Posterior cingulate gyrus (tissue), 11 donors: ENCODE data around the gene PNMT.

Experiments used
- DNase-seq, 10 donors: peaks; one replicate each; pipeline versions ENCODE4 v3.0.0 to v3.0.0-alpha.2; 2020 to 2021; ENCODE audit warnings: mixed read lengths in 3 of 10
- intact Hi-C: fragments of 100-400 bp; cut with DNase I; formaldehyde crosslinking; loops from one replicate; pipeline ENCODE4 v1.15.1; 2023

PNMT gene

DNA sequence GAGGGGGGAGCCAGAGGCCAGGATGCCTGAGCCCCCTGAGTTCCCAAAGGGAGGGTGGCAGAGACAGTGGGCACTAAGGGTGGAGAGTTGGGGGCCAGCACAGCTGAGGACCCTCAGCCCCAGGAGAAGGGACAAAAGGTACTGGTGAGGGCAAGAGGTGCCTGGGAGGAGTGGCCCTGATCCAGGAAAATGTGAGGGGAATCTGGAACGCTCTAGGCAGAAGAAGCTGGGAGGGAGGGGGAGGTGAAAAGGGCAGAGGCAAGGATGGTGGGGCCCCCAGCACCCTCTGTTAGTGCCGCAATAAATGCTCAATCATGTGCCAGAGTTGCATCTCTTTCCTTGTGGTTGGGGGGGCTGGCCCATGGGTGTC is 2.0 kb upstream of the PNMT start:
- DNase-seq, result no peak
- intact Hi-C loops, result no loop called here

GRCh38 chr17:39666601-39667261 is 1.5 kb upstream of the PNMT start:
- intact Hi-C loops, result no loop called here

DNA sequence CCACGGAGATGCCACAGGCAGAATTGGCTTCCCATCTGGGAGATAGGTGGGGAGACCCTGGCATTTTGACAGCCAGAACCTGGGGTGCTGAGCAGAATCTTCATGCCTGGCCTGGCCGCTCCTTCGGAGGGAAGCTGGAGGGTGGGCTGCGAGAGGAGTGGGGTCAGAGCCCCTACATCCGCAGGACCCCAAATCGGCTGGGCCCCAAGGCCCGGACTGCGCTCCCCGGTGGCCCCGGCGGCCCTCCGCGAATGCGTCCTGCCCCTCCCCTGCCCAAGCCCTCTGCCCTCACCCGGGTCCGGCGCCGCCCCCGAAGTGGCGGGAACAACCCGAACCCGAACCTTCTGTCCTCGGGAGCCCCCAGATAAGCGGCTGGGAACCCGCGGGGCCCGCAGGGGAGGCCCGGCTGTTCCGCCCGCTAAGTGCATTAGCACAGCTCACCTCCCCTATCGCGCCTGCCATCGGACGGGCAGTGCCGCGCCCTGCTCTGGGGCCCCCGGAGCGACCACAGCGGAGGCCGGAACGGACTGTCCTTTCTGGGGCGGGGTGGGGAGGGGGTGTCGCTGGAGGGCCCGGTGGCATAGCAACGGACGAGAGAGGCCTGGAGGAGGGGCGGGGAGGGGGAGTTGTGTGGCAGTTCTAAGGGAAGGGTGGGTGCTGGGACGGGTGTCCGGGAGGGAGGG is 850 bp upstream of the PNMT start:
- intact Hi-C loops, result no loop called here
- no peak for DNase-seq

More at GRCh38 chr17:39666601-39667261, 1.5 kb upstream of the PNMT start:
- peak in 3 of 10 donors; percentile 53 to 87 (median 65) for DNase-seq

DNA sequence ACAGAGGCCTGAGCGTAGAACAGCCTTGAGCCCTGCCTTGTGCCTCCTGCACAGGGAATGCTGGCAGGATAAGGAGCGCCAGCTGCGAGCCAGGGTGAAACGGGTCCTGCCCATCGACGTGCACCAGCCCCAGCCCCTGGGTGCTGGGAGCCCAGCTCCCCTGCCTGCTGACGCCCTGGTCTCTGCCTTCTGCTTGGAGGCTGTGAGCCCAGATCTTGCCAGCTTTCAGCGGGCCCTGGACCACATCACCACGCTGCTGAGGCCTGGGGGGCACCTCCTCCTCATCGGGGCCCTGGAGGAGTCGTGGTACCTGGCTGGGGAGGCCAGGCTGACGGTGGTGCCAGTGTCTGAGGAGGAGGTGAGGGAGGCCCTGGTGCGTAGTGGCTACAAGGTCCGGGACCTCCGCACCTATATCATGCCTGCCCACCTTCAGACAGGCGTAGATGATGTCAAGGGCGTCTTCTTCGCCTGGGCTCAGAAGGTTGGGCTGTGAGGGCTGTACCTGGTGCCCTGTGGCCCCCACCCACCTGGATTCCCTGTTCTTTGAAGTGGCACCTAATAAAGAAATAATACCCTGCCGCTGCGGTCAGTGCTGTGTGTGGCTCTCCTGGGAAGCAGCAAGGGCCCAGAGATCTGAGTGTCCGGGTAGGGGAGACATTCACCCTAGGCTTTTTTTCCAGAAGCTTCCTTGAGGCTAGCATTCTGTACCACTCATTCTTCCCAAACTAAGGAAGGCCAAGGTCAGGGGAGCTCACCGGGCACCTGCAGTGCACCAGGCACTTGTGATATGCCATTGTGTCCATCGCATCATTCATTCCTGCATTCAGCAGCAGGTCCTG is 1.9 kb downstream of the PNMT start:
- no peak for DNase-seq

DNA sequence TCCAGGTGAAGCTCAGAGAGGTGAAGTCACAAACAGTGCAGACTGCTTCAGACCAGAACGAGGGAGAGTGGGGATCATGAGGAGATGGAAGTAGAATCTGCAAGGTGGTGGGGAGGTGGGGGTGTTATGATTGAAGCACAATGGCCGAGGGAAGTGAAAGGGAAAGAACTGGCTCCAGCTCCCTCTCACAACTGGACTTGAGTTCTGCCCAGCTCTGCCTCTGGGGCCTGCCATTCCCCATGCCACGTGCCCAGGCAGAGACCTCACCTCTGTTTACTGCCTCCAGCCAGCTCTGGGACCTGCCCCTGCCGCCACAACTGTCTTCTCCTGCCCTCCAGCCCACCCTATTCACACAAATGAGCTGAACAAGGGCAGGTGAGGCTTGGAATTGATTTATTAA is 2.5 kb downstream of the PNMT start:
- DNase-seq, result no peak
- intact Hi-C loops, result no loop called here

More for the DNA sequence above, 1.9 kb downstream of the PNMT start:
- intact Hi-C loops, result no loop called here

DNA sequence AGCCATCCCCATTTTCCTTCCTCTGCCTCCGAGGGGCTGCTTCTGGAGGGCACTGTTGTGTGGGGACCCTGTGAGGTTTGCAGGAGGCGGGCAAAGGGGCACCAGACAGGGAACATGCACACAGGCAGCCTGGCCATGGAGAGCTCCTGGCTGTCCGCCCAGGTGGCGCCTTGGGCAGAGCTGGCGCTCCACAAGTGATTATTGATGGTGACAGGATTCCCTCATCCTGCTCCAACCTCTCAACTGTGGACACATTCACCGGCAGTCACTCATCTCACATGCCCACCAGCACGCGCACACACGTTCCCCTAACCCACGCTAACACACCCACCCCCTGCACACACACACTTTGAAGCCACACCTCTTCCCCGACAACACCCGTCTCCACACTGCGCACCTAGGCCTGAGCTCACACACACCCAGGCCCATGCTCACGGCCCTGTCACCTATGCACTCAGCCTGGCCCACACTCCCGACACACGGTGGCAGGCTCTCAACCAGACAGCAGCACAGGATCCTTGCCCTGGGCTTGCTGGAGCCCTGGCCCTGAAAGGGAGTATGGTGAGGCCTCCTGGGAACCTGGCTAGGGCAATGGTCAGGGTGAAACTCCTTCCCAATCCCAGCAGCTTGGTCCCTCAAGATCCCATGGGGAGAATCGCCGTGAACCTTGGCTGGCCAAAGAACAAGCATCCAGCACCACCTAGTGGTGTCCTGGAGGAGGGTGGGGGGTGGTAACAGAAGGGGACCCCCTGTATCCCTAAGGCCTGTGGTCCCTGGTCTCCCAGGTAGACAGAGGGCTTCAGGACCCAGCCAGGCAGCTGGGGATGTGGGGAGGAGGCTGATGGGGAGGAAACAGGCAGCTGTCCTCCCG is 3.6 kb downstream of the PNMT start:
- intact Hi-C loops, result loop anchor here (1.0 kb wide), 1 partner anchor 50 kb away; no protein-coding TSS in a partner anchor

GRCh38 chr17:39672522-39673334 is 4.5 kb downstream of the PNMT start:
- no peak for DNase-seq
- intact Hi-C loops, result loop anchor here (1.0 kb wide), 1 partner anchor 50 kb away; no protein-coding TSS in a partner anchor

More for the DNA sequence above, 3.6 kb downstream of the PNMT start:
- DNase-seq, result peak in 4 of 10 donors; percentile 45 to 89 (median 64)

- intact Hi-C loops, result no loop called here
- DNase-seq, result peak in 2 of 10 donors; percentile 71 to 77
These were observed 5.3 kb downstream of the PNMT start for GRCh38 chr17:39673335-39674081.

DNA sequence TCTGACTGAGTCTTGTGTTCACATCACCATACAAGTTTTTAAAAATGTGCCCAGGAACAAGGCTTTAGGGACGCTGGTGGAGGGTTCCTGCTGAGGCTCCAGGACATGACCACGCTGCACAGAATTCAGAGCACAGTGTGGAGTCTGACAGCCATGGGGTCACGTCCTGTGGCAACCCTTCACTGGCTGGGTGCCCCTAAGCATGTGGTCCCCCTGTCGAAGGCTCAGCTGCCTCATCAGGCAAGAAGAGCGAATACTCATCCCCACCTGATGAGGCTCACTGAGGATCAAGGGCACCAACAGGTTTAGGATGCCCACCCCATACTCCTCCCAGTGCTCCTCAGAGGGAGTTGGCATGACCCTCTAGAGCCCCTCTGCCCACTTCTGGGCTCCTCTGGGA is 5.9 kb downstream of the PNMT start:
- intact Hi-C loops, result no loop called here
- DNase-seq, result no peak

DNA sequence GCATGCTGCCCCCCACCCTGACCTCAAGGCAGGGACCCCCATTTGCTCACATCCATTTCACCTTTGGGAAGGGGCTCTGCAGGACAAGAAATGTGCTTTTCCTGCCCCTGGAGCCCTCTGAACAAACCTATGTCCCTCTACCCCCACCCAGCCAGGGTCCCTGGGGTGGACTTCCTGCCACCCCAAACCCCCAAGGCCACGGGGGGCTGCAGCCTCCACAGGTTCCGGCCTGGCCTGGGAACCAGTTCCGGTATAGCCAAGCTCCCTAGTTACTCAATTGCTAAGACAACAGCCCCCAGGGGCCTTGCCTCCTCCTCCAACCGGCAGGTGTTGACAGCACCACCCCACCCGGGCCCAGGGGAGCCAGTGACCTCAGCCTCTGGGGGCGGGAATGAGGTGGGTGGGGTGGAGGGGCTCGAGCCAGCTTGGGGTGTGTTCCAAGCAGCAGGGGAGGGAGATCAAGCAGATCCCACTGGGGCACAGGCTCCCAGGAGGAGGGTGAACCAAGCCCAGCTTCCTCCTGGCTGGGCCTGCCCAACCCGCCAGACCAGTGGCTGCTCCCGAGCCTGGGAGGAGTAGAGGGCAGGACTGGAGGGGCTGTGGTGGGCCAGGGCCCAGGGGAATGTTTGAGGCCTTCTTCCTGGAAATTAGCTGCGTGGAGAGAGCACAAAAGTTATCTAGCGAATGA is 6.6 kb downstream of the PNMT start:
- intact Hi-C loops, result no loop called here
- peak in 1 of 10 donors; percentile 45 for DNase-seq

GRCh38 chr17:39675390-39676082 is 7.3 kb downstream of the PNMT start:
- peak in 2 of 10 donors; percentile 66 to 85 for DNase-seq
- intact Hi-C loops, result no loop called here

GRCh38 chr17:39676198-39676819 is 8.1 kb downstream of the PNMT start:
- DNase-seq, result peak in 8 of 10 donors; percentile 70 to 96 (median 79)
- intact Hi-C loops, result no loop called here

- intact Hi-C loops, result no loop called here
- no peak for DNase-seq
These were observed 8.8 kb downstream of the PNMT start for GRCh38 chr17:39677072-39677471.

- intact Hi-C loops, result no loop called here
- DNase-seq, result peak in 6 of 10 donors; percentile 47 to 93 (median 59)
These were observed 9.5 kb downstream of the PNMT start for GRCh38 chr17:39677542-39678339.

DNA sequence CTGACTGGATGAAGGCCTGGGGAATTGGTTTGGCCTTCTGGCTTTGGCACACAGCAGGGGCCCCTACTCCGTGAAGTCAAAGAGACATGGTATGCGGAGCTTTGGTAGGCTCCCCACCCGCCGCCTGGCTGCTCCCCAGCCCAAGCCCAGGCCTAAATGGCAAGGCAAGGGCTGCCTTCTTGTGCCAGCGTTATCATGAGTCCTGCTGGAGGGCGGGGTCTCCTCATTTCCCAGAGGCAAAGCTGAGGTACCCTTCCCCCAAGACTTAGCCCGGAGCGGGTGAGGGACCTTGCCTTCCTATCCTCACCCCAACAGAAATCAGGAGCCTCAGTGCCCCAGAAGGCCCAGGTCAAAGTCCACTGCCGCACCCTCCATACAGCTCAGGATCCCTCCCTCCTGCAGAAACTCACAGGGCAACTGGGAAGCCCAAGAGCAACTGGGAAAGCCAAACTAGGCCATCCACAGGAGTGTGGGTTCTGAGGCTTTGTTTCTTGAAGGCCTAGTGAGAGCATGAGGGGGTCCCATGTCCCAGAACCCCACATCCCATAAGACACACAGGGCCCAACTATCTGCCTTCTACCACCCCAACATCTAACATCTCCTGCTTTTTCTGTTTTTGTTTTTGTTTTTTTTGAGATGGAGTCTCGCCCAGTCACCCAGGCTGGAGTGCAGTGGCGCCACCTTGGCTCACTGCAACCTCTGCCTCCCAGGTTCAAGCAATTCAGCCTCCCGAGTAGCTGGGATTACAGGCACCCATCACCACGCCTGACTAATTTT is 10.3 kb downstream of the PNMT start:
- intact Hi-C loops, result no loop called here
- no peak for DNase-seq
